Mesendoderm (in vitro differentiated cells): ENCODE measurements around the gene IQCK.

ENCODE experiments used
- DNase-seq: peaks from one replicate; pipeline ENCODE4 v3.0.0; 2013
- H2AK5ac ChIP-seq: 2 replicates; pipeline ENCODE4 v1.6.1; 2013; ENCODE audit warnings: low read length, inconsistent platforms
- H2BK120ac ChIP-seq: 2 replicates; pipeline ENCODE4 v1.6.1; 2013; ENCODE audit warnings: low read depth, mild to moderate bottlenecking, low read length, moderate library complexity, mixed read lengths
- H2BK15ac ChIP-seq: replicated peaks from 2 replicates; pipeline ENCODE4 v1.6.1; 2013; ENCODE audit warnings: low read depth, mild to moderate bottlenecking, moderate library complexity
- H2BK5ac ChIP-seq: 2 replicates; pipeline ENCODE4 v1.6.1; 2013; ENCODE audit warnings: low read length, inconsistent platforms
- H3K18ac ChIP-seq: 2 replicates; pipeline ENCODE4 v1.6.1; 2013; ENCODE audit warnings: mild to moderate bottlenecking, low read length, mixed read lengths
- H3K23ac ChIP-seq: one replicate; pipeline ENCODE4 v1.6.1; 2013; ENCODE audit warnings: low read length
- H3K27ac ChIP-seq: 2 replicates; pipeline ENCODE4 v1.5.1; 2013; ENCODE audit warnings: low read depth, mild to moderate bottlenecking, inconsistent platforms, low read length, moderate library complexity
- H3K27me3 ChIP-seq: 2 replicates; pipeline ENCODE4 v1.6.1; 2013; ENCODE audit warnings: low read length, control low read depth, mild to moderate bottlenecking, inconsistent platforms; ENCODE audit not compliant: insufficient read depth, poor library complexity
- H3K36me3 ChIP-seq: 2 replicates; pipeline ENCODE4 v1.6.1; 2013; ENCODE audit warnings: low read length, inconsistent platforms; ENCODE audit not compliant: control insufficient read depth, insufficient read depth
- H3K4ac ChIP-seq: one replicate; pipeline ENCODE4 v1.6.1; 2013; ENCODE audit warnings: low read depth, mild to moderate bottlenecking, low read length, moderate library complexity
- H3K4me1 ChIP-seq: 2 replicates; pipeline ENCODE4 v1.6.1; 2013; ENCODE audit warnings: low read depth, low read length, inconsistent platforms; ENCODE audit not compliant: control insufficient read depth
- H3K4me2 ChIP-seq: 2 replicates; pipeline ENCODE4 v1.6.1; 2013; ENCODE audit warnings: low read length
- H3K4me3 ChIP-seq: 2 replicates; pipeline ENCODE4 v1.5.1; 2013; ENCODE audit warnings: mild to moderate bottlenecking, low read length
- H3K56ac ChIP-seq: one replicate; pipeline ENCODE4 v1.6.1; 2013; ENCODE audit warnings: low read length
- H3K79me1 ChIP-seq: 2 replicates; pipeline ENCODE4 v1.6.1; 2013; ENCODE audit warnings: low read length, inconsistent platforms
- H3K79me2 ChIP-seq: 2 replicates; pipeline ENCODE4 v1.6.1; 2013; ENCODE audit warnings: mild to moderate bottlenecking, low read length; ENCODE audit not compliant: control insufficient read depth, insufficient read depth
- H3K9ac ChIP-seq: 2 replicates; pipeline ENCODE4 v1.6.1; 2013; ENCODE audit warnings: low read length, inconsistent platforms
- H4K5ac ChIP-seq: one replicate; pipeline ENCODE4 v1.6.1; 2013; ENCODE audit warnings: low read length
- H4K8ac ChIP-seq: one replicate; pipeline ENCODE4 v1.6.1; 2013; ENCODE audit warnings: low read depth, mild to moderate bottlenecking, control low read depth, low read length, moderate library complexity
- WGBS: extraction: QIAGEN DNeasy Blood & Tissue Kit; methylation state at CpG from one replicate; pipeline ENCODE4 v1.1.7; 2013; ENCODE audit warnings: low lambda C conversion rate, missing lambda C conversion rate; ENCODE audit not compliant: insufficient coverage; ENCODE audit errors: extremely low coverage; 5-methylcytosine and 5-hydroxymethylcytosine counted together

IQCK gene

GRCh38 chr16:19776565-19776964 lies 58.5 kb downstream of the IQCK start:
- H3K4me2 ChIP-seq = no peak overlapping the region
- H3K27ac ChIP-seq = no peak overlapping the region
- H3K79me2 ChIP-seq = no peaks in the 10 kb centered on the region
- H3K79me1 ChIP-seq = no peaks in the 10 kb centered on the region
- no peaks in the 10 kb centered on the region for H3K36me3 ChIP-seq
- H2AK5ac ChIP-seq = no peak overlapping the region
- H4K8ac ChIP-seq = no peak overlapping the region
- H4K5ac ChIP-seq = no peak overlapping the region
- no peak overlapping the region for H3K56ac ChIP-seq
- H3K18ac ChIP-seq = no peak overlapping the region
- H3K4me1 ChIP-seq = no peaks in the 10 kb centered on the region
- no peak overlapping the region for H3K4ac ChIP-seq
- H3K4me3 ChIP-seq = no peak overlapping the region
- no peak overlapping the region for H2BK120ac ChIP-seq
- no peak for DNase-seq
- no peak overlapping the region for H3K23ac ChIP-seq
- no peak overlapping the region for H2BK5ac ChIP-seq
- H3K9ac ChIP-seq = no peak overlapping the region
- H3K27me3 ChIP-seq = no peaks in the 10 kb centered on the region
- no CpG with 5 or more reads among the region's 12 CpGs for WGBS
- H2BK15ac ChIP-seq = no peak overlapping the region

DNA sequence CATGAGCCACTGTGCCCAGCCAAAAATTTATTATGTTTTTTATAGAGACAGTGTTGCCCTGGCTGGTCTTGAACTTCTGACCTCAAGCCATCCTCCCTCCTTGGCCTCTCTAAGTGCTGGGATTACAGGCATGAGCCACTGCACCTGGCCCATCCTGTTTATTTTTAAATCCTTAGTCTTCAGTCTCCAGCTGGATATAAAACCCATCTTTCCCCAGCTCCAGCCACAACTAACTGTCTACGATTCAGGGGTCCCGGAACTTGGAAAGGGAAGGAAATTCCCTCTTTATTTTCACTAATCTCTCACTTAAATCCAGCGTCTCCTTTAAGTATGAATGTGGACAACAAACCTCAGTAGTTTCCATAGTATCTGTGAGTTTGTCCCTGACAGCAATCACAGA lies 62.2 kb downstream of the IQCK start:
- H3K4ac ChIP-seq = no peak overlapping the region
- no peak for DNase-seq
- no peaks in the 10 kb centered on the region for H3K36me3 ChIP-seq
- no peak overlapping the region for H3K4me3 ChIP-seq
- no peaks in the 10 kb centered on the region for H3K79me2 ChIP-seq
- no peaks in the 10 kb centered on the region for H3K79me1 ChIP-seq
- no peak overlapping the region for H3K56ac ChIP-seq
- no peak overlapping the region for H4K5ac ChIP-seq
- H3K27me3 ChIP-seq = no peaks in the 10 kb centered on the region
- WGBS = no CpG with 5 or more reads among the region's 3 CpGs
- H3K4me2 ChIP-seq = no peak overlapping the region
- no peak overlapping the region for H3K23ac ChIP-seq
- no peaks in the 10 kb centered on the region for H3K4me1 ChIP-seq
- H3K27ac ChIP-seq = no peak overlapping the region
- H3K9ac ChIP-seq = no peak overlapping the region
- no peak overlapping the region for H2BK15ac ChIP-seq
- H4K8ac ChIP-seq = no peak overlapping the region
- no peak overlapping the region for H3K18ac ChIP-seq
- H2AK5ac ChIP-seq = no peak overlapping the region
- H2BK5ac ChIP-seq = no peak overlapping the region
- no peak overlapping the region for H2BK120ac ChIP-seq

GRCh38 chr16:19781226-19781625 lies 63.2 kb downstream of the IQCK start:
- H3K79me1 ChIP-seq = no peaks in the 10 kb centered on the region
- H4K5ac ChIP-seq = no peak overlapping the region
- H3K4me3 ChIP-seq = no peak overlapping the region
- no peaks in the 10 kb centered on the region for H3K27me3 ChIP-seq
- no peak overlapping the region for H3K4me2 ChIP-seq
- no peak overlapping the region for H3K27ac ChIP-seq
- H3K23ac ChIP-seq = no peak overlapping the region
- H4K8ac ChIP-seq = no peak overlapping the region
- DNase-seq = no peak
- no peaks in the 10 kb centered on the region for H3K4me1 ChIP-seq
- no peaks in the 10 kb centered on the region for H3K36me3 ChIP-seq
- H2AK5ac ChIP-seq = no peak overlapping the region
- H2BK120ac ChIP-seq = no peak overlapping the region
- H3K79me2 ChIP-seq = no peaks in the 10 kb centered on the region
- no peak overlapping the region for H3K56ac ChIP-seq
- no peak overlapping the region for H2BK5ac ChIP-seq
- WGBS = no CpG with 5 or more reads among the region's 6 CpGs
- no peak overlapping the region for H3K9ac ChIP-seq
- H2BK15ac ChIP-seq = no peak overlapping the region
- H3K4ac ChIP-seq = no peak overlapping the region
- no peak overlapping the region for H3K18ac ChIP-seq

DNA sequence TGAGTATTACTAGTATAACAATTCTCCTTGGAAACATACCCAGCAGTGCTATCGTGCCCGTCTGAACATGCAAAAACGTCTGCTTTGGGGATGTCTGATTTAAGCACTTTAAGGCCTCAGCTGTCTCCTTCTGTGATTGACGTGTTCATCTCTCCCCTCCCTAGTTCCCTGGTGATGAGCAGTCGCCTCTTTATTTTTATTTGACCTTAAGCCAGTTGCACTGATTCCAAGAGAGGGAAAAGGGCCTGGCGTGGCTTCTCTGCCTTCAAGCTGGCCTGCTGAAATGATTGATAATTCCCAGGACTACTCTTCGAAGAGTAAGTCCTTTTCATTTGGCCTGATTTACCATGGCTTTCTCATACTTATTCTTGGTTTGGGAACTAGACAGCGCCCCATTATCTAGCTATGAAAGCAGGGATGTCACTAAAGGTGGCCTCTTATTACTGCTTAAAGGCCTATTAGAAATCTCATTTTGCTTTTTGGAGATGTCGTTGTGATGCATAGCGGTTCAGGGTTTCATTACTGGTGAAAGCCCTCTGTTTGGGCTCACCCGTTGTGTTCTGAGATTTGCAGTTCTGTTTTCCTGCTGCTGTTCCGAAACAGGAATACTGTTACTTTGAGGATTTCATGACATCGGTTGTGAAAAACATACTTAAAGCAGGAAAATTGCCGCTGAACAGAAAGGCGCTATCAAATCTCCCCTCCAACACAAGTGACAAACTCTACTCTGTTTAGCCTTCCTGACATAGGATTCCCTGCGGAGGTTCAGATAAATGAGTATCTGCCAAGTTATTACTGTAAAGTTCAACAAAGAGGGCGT lies 65.5 kb downstream of the IQCK start:
- no peak overlapping the region for H3K27ac ChIP-seq
- H2AK5ac ChIP-seq = no peak overlapping the region

GRCh38 chr16:19784183-19784736 lies 66.2 kb downstream of the IQCK start:
- Histone ChIP-seq H4K5ac (no peak overlapping the region), H3K27me3 (no peaks in the 10 kb centered on the region), H2BK15ac (no peak overlapping the region), H3K23ac (no peak overlapping the region), H2BK120ac (no peak overlapping the region), H3K4me2 (no peak overlapping the region), H3K79me2 (no peaks in the 10 kb centered on the region), H3K4me3 (no peak overlapping the region), H3K4me1 (no peaks in the 10 kb centered on the region), H4K8ac (no peak overlapping the region), H3K18ac (no peak overlapping the region), H2AK5ac (no peak overlapping the region), H3K9ac (no peak overlapping the region), H2BK5ac (no peak overlapping the region), H3K79me1 (no peaks in the 10 kb centered on the region), H3K36me3 (no peaks in the 10 kb centered on the region), H3K27ac (no peak overlapping the region), H3K4ac (no peak overlapping the region), H3K56ac (no peak overlapping the region)
- DNase-seq = no peak
- no CpG with 5 or more reads among the region's 3 CpGs for WGBS

More for the DNA sequence above, 65.5 kb downstream of the IQCK start:
- H4K5ac ChIP-seq = no peak overlapping the region
- H3K9ac ChIP-seq = no peak overlapping the region
- no peak overlapping the region for H2BK5ac ChIP-seq
- H3K36me3 ChIP-seq = no peaks in the 10 kb centered on the region
- no peak overlapping the region for H3K4ac ChIP-seq
- no peak overlapping the region for H2BK120ac ChIP-seq
- no peak overlapping the region for H3K18ac ChIP-seq
- H3K56ac ChIP-seq = no peak overlapping the region
- H3K27me3 ChIP-seq = no peaks in the 10 kb centered on the region
- no peaks in the 10 kb centered on the region for H3K79me2 ChIP-seq
- no peak for DNase-seq
- no peaks in the 10 kb centered on the region for H3K4me1 ChIP-seq
- WGBS = no CpG with 5 or more reads among the region's 17 CpGs
- H2BK15ac ChIP-seq = no peak overlapping the region
- no peaks in the 10 kb centered on the region for H3K79me1 ChIP-seq
- H3K4me2 ChIP-seq = no peak overlapping the region
- H4K8ac ChIP-seq = no peak overlapping the region
- H3K23ac ChIP-seq = no peak overlapping the region
- no peak overlapping the region for H3K4me3 ChIP-seq
